ENCODE results near the gene PSG7.
"Not testable (repeated sequence)": the region's sequence is repeated elsewhere in the genome, so short reads cannot be mapped to it uniquely, and the experiment has no call there.

DNA sequence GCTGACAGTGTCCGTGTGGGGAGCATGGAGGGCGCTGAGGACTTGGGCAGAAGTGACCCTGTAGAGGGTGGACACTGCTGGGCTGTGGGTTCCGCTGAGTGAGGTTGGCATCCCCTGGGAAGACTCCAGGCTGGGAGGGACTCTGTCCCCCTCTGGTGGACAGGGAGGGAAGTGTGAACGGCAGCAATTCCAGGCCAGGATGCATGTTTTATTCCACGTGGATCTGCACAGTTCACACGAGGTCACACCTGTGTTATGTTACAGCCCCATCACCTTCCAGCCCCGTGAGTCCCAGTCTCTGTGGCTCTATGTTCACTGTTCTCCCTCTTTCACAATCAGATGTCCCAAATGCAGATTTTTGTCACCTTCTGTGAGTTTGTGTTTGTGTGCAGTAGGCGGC lies 55.7 kb downstream of the PSG7 start:
- not testable (repeated sequence) for TF ChIP-seq RAD21 (conservative IDR thresholded peaks at IDR 0.05); EP300 (conservative IDR thresholded peaks at IDR 0.05; ENCODE audit: poor library complexity, severe bottlenecking); EZH2 (IDR thresholded peaks at IDR 0.05; ENCODE audit: borderline replicate concordance, insufficient read depth, low read length, poor library complexity, severe bottlenecking); POLR2AphosphoS5 (IDR thresholded peaks at IDR 0.05); TAF1 (IDR thresholded peaks at IDR 0.05; ENCODE audit: low read depth); SMC3 (conservative IDR thresholded peaks at IDR 0.05; ENCODE audit: poor library complexity)
- TF ChIP-seq, protein P1, sequence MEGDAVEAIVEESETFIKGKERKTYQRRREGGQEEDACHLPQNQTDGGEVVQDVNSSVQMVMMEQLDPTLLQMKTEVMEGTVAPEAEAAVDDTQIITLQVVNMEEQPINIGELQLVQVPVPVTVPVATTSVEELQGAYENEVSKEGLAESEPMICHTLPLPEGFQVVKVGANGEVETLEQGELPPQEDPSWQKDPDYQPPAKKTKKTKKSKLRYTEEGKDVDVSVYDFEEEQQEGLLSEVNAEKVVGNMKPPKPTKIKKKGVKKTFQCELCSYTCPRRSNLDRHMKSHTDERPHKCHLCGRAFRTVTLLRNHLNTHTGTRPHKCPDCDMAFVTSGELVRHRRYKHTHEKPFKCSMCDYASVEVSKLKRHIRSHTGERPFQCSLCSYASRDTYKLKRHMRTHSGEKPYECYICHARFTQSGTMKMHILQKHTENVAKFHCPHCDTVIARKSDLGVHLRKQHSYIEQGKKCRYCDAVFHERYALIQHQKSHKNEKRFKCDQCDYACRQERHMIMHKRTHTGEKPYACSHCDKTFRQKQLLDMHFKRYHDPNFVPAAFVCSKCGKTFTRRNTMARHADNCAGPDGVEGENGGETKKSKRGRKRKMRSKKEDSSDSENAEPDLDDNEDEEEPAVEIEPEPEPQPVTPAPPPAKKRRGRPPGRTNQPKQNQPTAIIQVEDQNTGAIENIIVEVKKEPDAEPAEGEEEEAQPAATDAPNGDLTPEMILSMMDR (IDR thresholded peaks at IDR 0.05; ENCODE audit: poor library complexity, severe bottlenecking): not testable (repeated sequence)
- TF ChIP-seq, protein P2, sequence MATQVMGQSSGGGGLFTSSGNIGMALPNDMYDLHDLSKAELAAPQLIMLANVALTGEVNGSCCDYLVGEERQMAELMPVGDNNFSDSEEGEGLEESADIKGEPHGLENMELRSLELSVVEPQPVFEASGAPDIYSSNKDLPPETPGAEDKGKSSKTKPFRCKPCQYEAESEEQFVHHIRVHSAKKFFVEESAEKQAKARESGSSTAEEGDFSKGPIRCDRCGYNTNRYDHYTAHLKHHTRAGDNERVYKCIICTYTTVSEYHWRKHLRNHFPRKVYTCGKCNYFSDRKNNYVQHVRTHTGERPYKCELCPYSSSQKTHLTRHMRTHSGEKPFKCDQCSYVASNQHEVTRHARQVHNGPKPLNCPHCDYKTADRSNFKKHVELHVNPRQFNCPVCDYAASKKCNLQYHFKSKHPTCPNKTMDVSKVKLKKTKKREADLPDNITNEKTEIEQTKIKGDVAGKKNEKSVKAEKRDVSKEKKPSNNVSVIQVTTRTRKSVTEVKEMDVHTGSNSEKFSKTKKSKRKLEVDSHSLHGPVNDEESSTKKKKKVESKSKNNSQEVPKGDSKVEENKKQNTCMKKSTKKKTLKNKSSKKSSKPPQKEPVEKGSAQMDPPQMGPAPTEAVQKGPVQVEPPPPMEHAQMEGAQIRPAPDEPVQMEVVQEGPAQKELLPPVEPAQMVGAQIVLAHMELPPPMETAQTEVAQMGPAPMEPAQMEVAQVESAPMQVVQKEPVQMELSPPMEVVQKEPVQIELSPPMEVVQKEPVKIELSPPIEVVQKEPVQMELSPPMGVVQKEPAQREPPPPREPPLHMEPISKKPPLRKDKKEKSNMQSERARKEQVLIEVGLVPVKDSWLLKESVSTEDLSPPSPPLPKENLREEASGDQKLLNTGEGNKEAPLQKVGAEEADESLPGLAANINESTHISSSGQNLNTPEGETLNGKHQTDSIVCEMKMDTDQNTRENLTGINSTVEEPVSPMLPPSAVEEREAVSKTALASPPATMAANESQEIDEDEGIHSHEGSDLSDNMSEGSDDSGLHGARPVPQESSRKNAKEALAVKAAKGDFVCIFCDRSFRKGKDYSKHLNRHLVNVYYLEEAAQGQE (IDR thresholded peaks at IDR 0.05; ENCODE audit: borderline replicate concordance): not testable (repeated sequence)

All from neural cell (in vitro differentiated cells).